Measurements from ENCODE around the gene EVA1B.

EVA1B gene

GRCh38 chr1:36337830-36338229 lies 14.4 kb upstream of the EVA1B start:
- H3K9me3 Mint-ChIP-seq = no peaks in the 10 kb centered on the region
- H3K27me3 Mint-ChIP-seq = no peaks in the 10 kb centered on the region
- H3K4me1 Mint-ChIP-seq (ENCODE audit: low read depth) = peaks cover 2% of the 10 kb centered on the region
- H3K4me3 Mint-ChIP-seq = no peak overlapping the region
- H3K27ac Mint-ChIP-seq = no peak overlapping the region
- H3K36me3 Mint-ChIP-seq (ENCODE audit: low read depth) = peaks cover 11% of the 10 kb centered on the region

- Mint-ChIP-seq H3K36me3 (ENCODE audit: low read depth) (no peaks in the 10 kb centered on the region), H3K4me3 (no peak overlapping the region), H3K27me3 (peaks cover 9% of the 10 kb centered on the region), H3K4me1 (ENCODE audit: low read depth) (peaks cover 6% of the 10 kb centered on the region), H3K27ac (no peak overlapping the region), H3K9me3 (no peaks in the 10 kb centered on the region)
Measured at GRCh38 chr1:36330940-36331339, 7.5 kb upstream of the EVA1B start.

GRCh38 chr1:36329817-36330216 lies 6.4 kb upstream of the EVA1B start:
- Mint-ChIP-seq H3K27ac (no peak overlapping the region), H3K4me3 (no peak overlapping the region), H3K27me3 (peaks cover 13% of the 10 kb centered on the region), H3K9me3 (no peaks in the 10 kb centered on the region), H3K36me3 (ENCODE audit: low read depth) (no peaks in the 10 kb centered on the region), H3K4me1 (ENCODE audit: low read depth) (peaks cover 6% of the 10 kb centered on the region)

GRCh38 chr1:36328713-36329112 lies 5.3 kb upstream of the EVA1B start:
- Mint-ChIP-seq H3K36me3 (ENCODE audit: low read depth) (no peaks in the 10 kb centered on the region), H3K4me1 (ENCODE audit: low read depth) (peaks cover 15% of the 10 kb centered on the region), H3K4me3 (no peak overlapping the region), H3K27me3 (peaks cover 18% of the 10 kb centered on the region), H3K27ac (no peak overlapping the region), H3K9me3 (no peaks in the 10 kb centered on the region)

- H3K9me3 Mint-ChIP-seq = no peaks in the 10 kb centered on the region
Measured at GRCh38 chr1:36328088-36328480, 4.6 kb upstream of the EVA1B start.

GRCh38 chr1:36327421-36328087 lies 4.1 kb upstream of the EVA1B start:
- H3K9me3 Mint-ChIP-seq = no peaks in the 10 kb centered on the region
- H3K27ac Mint-ChIP-seq = no peak overlapping the region
- H3K4me1 Mint-ChIP-seq (ENCODE audit: low read depth) = peaks cover 17% of the 10 kb centered on the region
- H3K36me3 Mint-ChIP-seq (ENCODE audit: low read depth) = no peaks in the 10 kb centered on the region
- H3K27me3 Mint-ChIP-seq = peaks cover 18% of the 10 kb centered on the region
- H3K4me3 Mint-ChIP-seq = no peak overlapping the region

More at GRCh38 chr1:36328088-36328480, 4.6 kb upstream of the EVA1B start:
- Mint-ChIP-seq H3K27ac (no peak overlapping the region), H3K4me3 (no peak overlapping the region), H3K36me3 (ENCODE audit: low read depth) (no peaks in the 10 kb centered on the region), H3K4me1 (ENCODE audit: low read depth) (peaks cover 17% of the 10 kb centered on the region), H3K27me3 (peaks cover 18% of the 10 kb centered on the region)

- H3K36me3 Mint-ChIP-seq (ENCODE audit: low read depth) = no peaks in the 10 kb centered on the region
- H3K4me1 Mint-ChIP-seq (ENCODE audit: low read depth) = peaks cover 22% of the 10 kb centered on the region
- no peak overlapping the region for H3K27ac Mint-ChIP-seq
- peaks cover 18% of the 10 kb centered on the region for H3K27me3 Mint-ChIP-seq
- no peak overlapping the region for H3K4me3 Mint-ChIP-seq
- H3K9me3 Mint-ChIP-seq = no peaks in the 10 kb centered on the region
Measured at GRCh38 chr1:36326499-36326898, 3.1 kb upstream of the EVA1B start.

- Mint-ChIP-seq H3K27me3 (peaks cover 18% of the 10 kb centered on the region), H3K4me3 (no peak overlapping the region), H3K9me3 (no peaks in the 10 kb centered on the region), H3K4me1 (ENCODE audit: low read depth) (peaks cover 33% of the 10 kb centered on the region), H3K36me3 (ENCODE audit: low read depth) (peaks cover 4% of the 10 kb centered on the region), H3K27ac (no peak overlapping the region)
Measured at GRCh38 chr1:36324353-36324703, 883 bp upstream of the EVA1B start.

- Mint-ChIP-seq H3K27me3 (peaks cover 18% of the 10 kb centered on the region), H3K27ac (no peak overlapping the region), H3K9me3 (no peaks in the 10 kb centered on the region), H3K36me3 (ENCODE audit: low read depth) (peaks cover 4% of the 10 kb centered on the region), H3K4me3 (peak overlapping the region; percentile 78), H3K4me1 (ENCODE audit: low read depth) (peaks cover 33% of the 10 kb centered on the region)
Measured at GRCh38 chr1:36322786-36323635, 434 bp downstream of the EVA1B start.

GRCh38 chr1:36322041-36322785 lies 1.2 kb downstream of the EVA1B start:
- Mint-ChIP-seq H3K27me3 (peaks cover 18% of the 10 kb centered on the region), H3K4me3 (peak overlapping the region; percentile 45), H3K27ac (no peak overlapping the region), H3K4me1 (ENCODE audit: low read depth) (peaks cover 33% of the 10 kb centered on the region), H3K36me3 (ENCODE audit: low read depth) (peaks cover 4% of the 10 kb centered on the region), H3K9me3 (no peaks in the 10 kb centered on the region)

- H3K9me3 Mint-ChIP-seq = no peaks in the 10 kb centered on the region
- peaks cover 4% of the 10 kb centered on the region for H3K36me3 Mint-ChIP-seq (ENCODE audit: low read depth)
- H3K4me3 Mint-ChIP-seq = peak overlapping the region; percentile 73
- no peak overlapping the region for H3K27ac Mint-ChIP-seq
- H3K4me1 Mint-ChIP-seq (ENCODE audit: low read depth) = peaks cover 28% of the 10 kb centered on the region
- peaks cover 12% of the 10 kb centered on the region for H3K27me3 Mint-ChIP-seq
Measured at GRCh38 chr1:36321119-36321951, 2.1 kb downstream of the EVA1B start.

GRCh38 chr1:36320767-36321118 lies 2.7 kb downstream of the EVA1B start:
- Mint-ChIP-seq H3K4me3 (peak overlapping the region; percentile 73), H3K4me1 (ENCODE audit: low read depth) (peaks cover 27% of the 10 kb centered on the region), H3K36me3 (ENCODE audit: low read depth) (peaks cover 4% of the 10 kb centered on the region), H3K27ac (peak overlapping the region; percentile 65), H3K9me3 (no peaks in the 10 kb centered on the region), H3K27me3 (peaks cover 6% of the 10 kb centered on the region)

GRCh38 chr1:36320291-36320761 lies 3.1 kb downstream of the EVA1B start:
- H3K27me3 Mint-ChIP-seq = peaks cover 4% of the 10 kb centered on the region
- H3K9me3 Mint-ChIP-seq = no peaks in the 10 kb centered on the region
- H3K36me3 Mint-ChIP-seq (ENCODE audit: low read depth) = peaks cover 4% of the 10 kb centered on the region
- peaks cover 27% of the 10 kb centered on the region for H3K4me1 Mint-ChIP-seq (ENCODE audit: low read depth)
- peak overlapping the region; percentile 65 for H3K27ac Mint-ChIP-seq
- peak overlapping the region; percentile 73 for H3K4me3 Mint-ChIP-seq

- peaks cover 22% of the 10 kb centered on the region for H3K36me3 Mint-ChIP-seq (ENCODE audit: low read depth)
- peak overlapping the region; percentile 52 for H3K27ac Mint-ChIP-seq
- H3K9me3 Mint-ChIP-seq = no peaks in the 10 kb centered on the region
- H3K4me1 Mint-ChIP-seq (ENCODE audit: low read depth) = peaks cover 28% of the 10 kb centered on the region
- H3K4me3 Mint-ChIP-seq = no peak overlapping the region
- no peaks in the 10 kb centered on the region for H3K27me3 Mint-ChIP-seq
Measured at GRCh38 chr1:36309397-36309796, 14.0 kb downstream of the EVA1B start.
